NCI-H1930 (cell line): ENCODE results near the gene STT3B.

ENCODE experiments used
- DNase-seq, 2 experiments: peaks; one replicate each; lab custom pipeline; 2025; lab: John Stamatoyannopoulos, UW

The STT3B gene

DNA sequence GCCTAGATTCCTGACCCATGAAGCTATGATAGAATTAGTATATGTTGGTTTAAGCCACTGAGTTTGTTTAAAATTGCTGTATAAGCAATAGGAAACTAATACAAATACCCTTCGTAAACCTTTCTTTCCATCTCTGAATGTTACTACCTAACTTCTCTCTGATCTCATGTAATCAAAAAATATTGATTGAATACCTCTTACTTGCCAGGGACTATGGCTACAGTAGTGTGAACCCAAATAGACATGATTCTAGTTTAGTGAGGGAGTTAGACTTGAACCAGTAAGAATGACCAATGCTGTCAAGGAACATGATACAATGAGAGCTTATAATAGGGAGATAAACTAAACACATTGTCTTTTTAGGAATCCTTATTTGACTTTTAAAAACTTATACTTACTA lies 19.4 kb downstream of the STT3B start:
- DNase-seq = no peak

- no peak for DNase-seq
Observed at GRCh38 chr3:31553258-31553657, 20.5 kb downstream of the STT3B start.

DNA sequence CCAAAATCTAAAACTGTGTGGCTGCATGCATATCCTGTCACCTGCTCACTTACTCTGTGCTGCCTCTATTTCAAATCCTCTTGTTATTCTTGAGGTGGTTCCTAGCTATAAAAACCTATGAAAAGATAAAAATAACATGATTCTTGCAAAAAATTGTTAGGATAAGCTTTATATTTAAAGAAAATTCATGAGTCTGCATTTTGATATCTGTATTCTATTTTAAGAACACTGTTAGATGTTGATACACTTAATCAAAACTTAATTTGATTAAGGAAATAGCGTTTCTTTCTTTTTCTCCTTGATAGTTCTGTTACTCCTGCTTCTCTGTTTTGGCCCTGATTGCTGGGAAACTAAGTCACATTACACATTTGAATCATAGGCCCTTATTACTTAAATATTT lies 22.5 kb downstream of the STT3B start:
- no peak for DNase-seq

DNA sequence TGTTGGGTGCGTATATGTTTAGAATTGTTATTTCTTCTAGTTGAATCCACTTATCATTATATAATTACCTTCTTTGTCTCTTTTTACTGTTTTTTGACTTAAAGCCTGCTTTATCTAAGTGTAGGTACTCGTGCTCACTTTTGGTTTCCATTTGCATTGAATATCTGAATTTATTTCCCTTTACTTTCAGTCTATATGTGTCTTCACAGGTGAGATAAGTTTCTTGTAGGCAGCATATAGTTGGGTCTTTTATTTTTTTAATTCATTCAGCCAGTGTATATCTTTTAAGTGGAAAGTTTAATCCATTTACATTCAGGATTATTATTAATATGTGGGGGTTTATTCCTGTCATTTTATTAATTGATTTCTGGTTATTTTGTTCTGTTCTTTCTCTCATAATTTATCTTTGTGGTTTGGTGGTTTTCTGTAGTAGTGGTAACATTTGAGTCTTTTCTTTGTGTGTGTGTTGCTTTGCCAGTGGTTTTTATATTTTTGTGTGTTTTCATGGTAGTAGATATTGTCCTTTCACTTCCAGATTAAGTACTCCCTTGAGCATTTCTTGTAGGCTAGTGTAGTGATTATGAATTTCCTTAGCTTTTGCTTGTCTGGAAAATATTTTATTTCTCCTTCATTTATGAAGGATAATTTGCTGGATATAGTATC lies 27.3 kb downstream of the STT3B start:
- no peak for DNase-seq

DNA sequence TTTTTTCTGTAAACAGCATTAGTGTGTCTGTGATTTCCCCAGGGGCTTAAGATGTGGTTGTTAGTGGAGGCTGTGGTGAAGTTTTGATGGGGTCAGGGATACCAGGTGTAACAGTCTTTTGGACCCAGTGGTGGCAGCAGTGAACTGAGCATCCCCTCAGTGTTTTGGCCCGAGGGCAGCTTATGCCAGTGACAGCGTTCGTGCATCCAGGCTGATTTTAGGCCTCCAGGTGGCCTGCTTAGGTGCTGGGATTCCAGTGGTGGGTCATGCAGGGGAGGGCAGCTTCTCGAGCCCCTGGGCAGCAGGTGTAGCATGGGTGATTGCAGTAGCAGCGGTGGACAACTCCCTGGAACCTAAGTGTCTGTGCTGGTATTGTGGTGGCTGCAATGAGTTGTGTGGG lies 29.2 kb downstream of the STT3B start:
- no peak for DNase-seq

GRCh38 chr3:31562525-31562924 lies 29.8 kb downstream of the STT3B start:
- no peak for DNase-seq

DNA sequence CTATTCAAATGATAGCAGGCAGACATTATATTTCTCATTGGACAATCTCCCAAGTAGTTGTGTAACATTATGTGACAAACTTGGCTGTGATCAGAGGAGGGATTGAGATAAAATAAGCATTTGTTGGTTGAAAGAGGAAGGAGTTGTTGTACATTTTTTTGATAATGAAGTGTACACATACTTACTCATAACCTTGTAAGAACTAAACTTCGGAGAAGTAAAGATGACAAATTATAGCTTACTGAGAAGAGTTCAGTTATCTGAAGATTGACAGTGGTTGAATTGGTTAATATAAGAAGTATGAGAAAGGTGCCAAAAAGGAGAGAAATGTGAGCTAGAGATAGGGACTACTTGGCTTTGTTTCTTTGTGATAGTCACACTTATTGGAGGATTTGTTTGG lies 32.6 kb downstream of the STT3B start:
- no peak for DNase-seq

- no peak for DNase-seq
Observed at GRCh38 chr3:31567036-31567435, 34.3 kb downstream of the STT3B start.

DNA sequence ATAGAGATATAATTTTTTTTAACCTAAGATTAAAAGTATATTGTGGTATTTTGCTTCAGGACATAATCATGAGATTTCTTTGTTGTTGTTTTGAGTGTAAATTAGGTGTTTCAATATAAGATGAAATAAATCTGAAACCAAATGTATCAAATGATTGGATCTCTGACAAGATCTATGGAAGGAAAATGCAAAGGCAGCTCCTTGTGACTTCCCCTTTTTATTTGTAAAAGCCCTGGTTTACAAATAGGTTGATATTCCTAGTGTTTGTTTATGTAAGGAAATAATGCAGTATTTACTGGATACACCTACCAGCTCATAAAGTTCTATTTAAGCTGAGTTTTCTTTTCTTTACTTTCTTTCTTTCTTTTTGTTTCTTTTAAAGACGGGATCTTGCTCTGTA lies 35.9 kb downstream of the STT3B start:
- DNase-seq = no peak

DNA sequence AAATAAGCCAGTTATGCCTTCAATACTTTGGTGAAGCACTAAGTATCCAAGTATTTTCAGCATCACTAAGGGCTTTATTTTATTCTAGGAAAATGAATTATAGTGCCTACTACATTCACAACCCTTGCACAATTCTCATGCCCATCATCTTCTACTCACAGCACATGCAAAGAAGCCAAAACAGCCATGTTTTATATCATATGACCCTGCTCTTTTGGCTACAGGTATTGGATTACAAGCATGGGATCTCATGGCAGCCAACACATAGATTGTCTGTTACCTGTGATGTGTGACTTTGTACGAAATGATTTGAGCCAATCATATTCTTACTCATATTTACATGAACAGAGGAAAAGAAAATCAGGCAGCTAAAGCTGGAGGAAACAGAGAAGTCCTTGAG lies 38.6 kb downstream of the STT3B start:
- DNase-seq = no peak

- no peak for DNase-seq
Observed at GRCh38 chr3:31572236-31573004, 39.7 kb downstream of the STT3B start.

GRCh38 chr3:31573036-31573779 lies 40.5 kb downstream of the STT3B start:
- no peak for DNase-seq

GRCh38 chr3:31575448-31575847 lies 42.7 kb downstream of the STT3B start:
- no peak for DNase-seq

GRCh38 chr3:31576521-31576920 lies 43.8 kb downstream of the STT3B start:
- no peak for DNase-seq

- no peak for DNase-seq
Observed at GRCh38 chr3:31577232-31577631, 44.5 kb downstream of the STT3B start.

DNA sequence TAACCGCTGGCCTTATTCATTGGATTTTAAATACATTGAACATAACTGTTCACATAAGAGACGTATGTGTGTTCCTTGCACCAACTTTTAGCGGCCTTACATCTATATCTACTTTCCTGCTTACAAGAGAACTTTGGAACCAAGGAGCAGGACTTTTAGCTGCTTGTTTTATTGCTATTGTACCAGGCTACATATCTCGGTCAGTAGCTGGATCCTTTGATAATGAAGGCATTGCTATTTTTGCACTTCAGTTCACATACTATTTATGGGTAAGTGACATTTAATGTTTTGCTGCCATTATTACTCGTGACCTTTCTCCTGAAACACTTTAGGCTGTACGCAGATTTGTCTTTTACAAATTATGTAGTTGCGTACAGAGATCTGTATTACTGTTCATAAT lies 47.1 kb downstream of the STT3B start:
- no peak for DNase-seq

DNA sequence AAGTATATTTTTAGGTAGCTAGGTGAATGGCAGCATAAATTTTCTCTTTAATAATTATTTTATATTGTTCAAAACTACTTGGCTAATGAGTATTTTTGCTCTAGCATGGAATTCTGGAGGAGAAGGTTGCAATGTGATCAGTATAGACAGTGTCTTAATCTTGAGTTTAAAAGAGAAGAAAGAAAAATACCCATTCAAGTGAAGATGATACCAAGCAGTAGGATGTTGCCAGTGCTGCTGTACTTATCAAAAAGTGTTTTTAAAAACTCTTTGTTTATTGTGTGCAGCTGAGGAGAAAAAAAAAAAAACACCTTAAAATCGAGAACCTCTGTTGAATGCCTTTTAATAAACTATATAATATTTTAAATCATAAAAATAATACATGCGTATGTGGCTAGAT lies 47.9 kb downstream of the STT3B start:
- no peak for DNase-seq

DNA sequence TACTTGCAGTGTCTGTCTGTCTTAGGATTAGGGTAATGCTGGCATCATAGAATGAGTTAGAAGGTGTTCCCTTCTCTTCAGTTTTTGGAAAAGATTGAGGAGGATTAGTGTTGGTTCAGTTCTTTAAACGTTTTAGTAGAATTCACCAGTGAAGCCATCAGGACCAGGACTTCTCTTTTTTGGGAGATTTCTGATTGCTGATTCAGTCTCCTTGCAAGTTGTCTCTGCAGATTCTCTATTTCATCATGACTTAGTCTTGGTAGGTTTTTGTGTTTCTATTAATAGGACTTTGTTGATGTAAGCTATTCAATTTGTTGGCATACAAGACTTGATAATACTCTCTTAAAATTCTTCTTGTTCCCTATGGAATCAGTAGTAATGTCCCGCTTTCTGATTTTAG lies 48.9 kb downstream of the STT3B start:
- no peak for DNase-seq

- DNase-seq = no peak
Observed at GRCh38 chr3:31589228-31589627, 56.5 kb downstream of the STT3B start.

- no peak for DNase-seq
Observed at GRCh38 chr3:31590650-31591049, 57.9 kb downstream of the STT3B start.

- no peak for DNase-seq
Observed at GRCh38 chr3:31592764-31593163, 60.0 kb downstream of the STT3B start.

- no peak for DNase-seq
Observed at GRCh38 chr3:31596176-31596575, 63.5 kb downstream of the STT3B start.

GRCh38 chr3:31600431-31600830 lies 67.7 kb downstream of the STT3B start:
- no peak for DNase-seq
